HCT116 (cell line): ENCODE results near the gene METTL22. TPM values are rescaled to one million over a fixed set of nuclear protein-coding genes. Genes with fewer than 3 reads are reported as not detected.

Experiments used
- ATAC-seq: fragments of 200-7000 bp; cut with Tn5 transposase; 2 replicates; pipeline ENCODE4 v1.9.1; 2020; ENCODE audit warnings: mild to moderate bottlenecking, moderate library complexity
- BruUV-seq: library from RNA; stranded (reverse); fragments of 400-500 nt; replicated peaks from 2 replicates; lab custom pipeline; 2021; lab: Mats Ljungman, UMichigan
- CTCF ChIA-PET: fragments of 300-600 bp; sonication (Branson Sonifier 250); formaldehyde crosslinking; loops from one replicate; lab custom pipeline; 2021; ENCODE audit warnings: antibody characterized with exemption; lab: Charles Lee
- POLR2A ChIA-PET: fragments of 300-600, 350-600 bp; sonication (Branson Sonifier 250); formaldehyde crosslinking; loops from one replicate; lab custom pipeline; 2021; ENCODE audit warnings: antibody characterized with exemption; lab: Charles Lee
- RAD21 ChIA-PET, 2 experiments: fragments of 300-600 bp; sonication (Branson Sonifier 250); formaldehyde crosslinking; loops; one replicate each; lab custom pipeline; 2023; ENCODE audit warnings: low total read pairs in 2 of 2; ENCODE audit not compliant: uncharacterized antibody in 2 of 2, unreplicated experiment in 2 of 2, low non-redundant PET in 1 of 2; lab: Charles Lee
- DNase-seq: peaks from one replicate; pipeline ENCODE4 v3.0.0-alpha.2; 2010; ENCODE audit warnings: low read depth, low spot score
- H2AFZ ChIP-seq: fragments of 200-600 bp; shearing (Covaris generic), sonication (generic); 2 replicates; pipeline ENCODE4 v1.6.1; 2017; ENCODE audit warnings: low read depth, mixed run types, mixed read lengths, antibody characterized with exemption, low read length; ENCODE audit not compliant: poor library complexity, severe bottlenecking
- H3K27ac ChIP-seq: 2 replicates; pipeline ENCODE4 v1.5.1; 2012; ENCODE audit warnings: low read depth, low read length
- H3K27me3 ChIP-seq: fragments of 200-600 bp; sonication (generic); 2 replicates; pipeline ENCODE4 v1.6.1; 2016; ENCODE audit warnings: mixed run types, low read length, mixed read lengths; ENCODE audit not compliant: insufficient read depth
- H3K36me3 ChIP-seq, 2 experiments: fragments of 200-500 bp in 1 of 2; fragments of 200-600 bp in 1 of 2; sonication (Bioruptor generic) in 1 of 2; sonication (generic) in 1 of 2; 2 replicates each; pipeline versions ENCODE4 v1.5.1 to v1.6.1; 2014 to 2016; ENCODE audit warnings: low read length in 2 of 2, inconsistent platforms in 1 of 2, mixed read lengths in 1 of 2, mixed run types in 1 of 2; ENCODE audit not compliant: insufficient read depth in 2 of 2, control insufficient read depth in 1 of 2
- H3K4me1 ChIP-seq, 2 experiments: fragments of 200-600 bp in 1 of 2; sonication (generic) in 1 of 2; 2 replicates each; pipeline versions ENCODE4 v1.5.1 to v1.6.1; 2012 to 2017; ENCODE audit warnings: low read length in 2 of 2, inconsistent platforms in 1 of 2, mild to moderate bottlenecking in 1 of 2, mixed read lengths in 1 of 2, mixed run types in 1 of 2, moderate library complexity in 1 of 2; ENCODE audit not compliant: insufficient read depth in 2 of 2, control insufficient read depth in 1 of 2
- H3K4me2 ChIP-seq: fragments of 200-600 bp; sonication (generic); 2 replicates; pipeline ENCODE4 v1.6.1; 2017; ENCODE audit warnings: mixed run types, low read length, mixed read lengths
- H3K4me3 ChIP-seq, 2 experiments: fragments of 200-600 bp in 1 of 2; sonication (generic) in 1 of 2; replicated peaks in 1 of 2; 2 replicates each; pipeline ENCODE4 v1.5.1; 2011 to 2016; ENCODE audit warnings: low read length in 2 of 2, control low read depth in 1 of 2, low read depth in 1 of 2, mild to moderate bottlenecking in 1 of 2, mixed read lengths in 1 of 2, mixed run types in 1 of 2
- H3K79me2 ChIP-seq: fragments of 200-600 bp; sonication (generic); 2 replicates; pipeline ENCODE4 v1.6.1; 2017; ENCODE audit warnings: mild to moderate bottlenecking, mixed run types, low read length, moderate library complexity, mixed read lengths; ENCODE audit not compliant: insufficient read depth
- H3K9ac ChIP-seq: fragments of 200-600 bp; sonication (generic); 2 replicates; pipeline ENCODE4 v1.6.1; 2016; ENCODE audit warnings: low read length, mixed read lengths
- H3K9me2 ChIP-seq: fragments of 200-600 bp; sonication (generic), shearing (Covaris generic); 2 replicates; pipeline ENCODE4 v1.6.1; 2017; ENCODE audit warnings: mixed run types, mild to moderate bottlenecking, moderate library complexity; ENCODE audit not compliant: insufficient read depth
- H3K9me3 ChIP-seq, 2 experiments: fragments of 200-500 bp in 1 of 2; fragments of 200-600 bp in 1 of 2; sonication (Bioruptor generic) in 1 of 2; sonication (generic) in 1 of 2; 2 replicates each; pipeline ENCODE4 v1.6.1; 2014 to 2017; ENCODE audit warnings: low read length in 2 of 2, mixed read lengths in 2 of 2, inconsistent platforms in 1 of 2, low read depth in 1 of 2, mild to moderate bottlenecking in 1 of 2, mixed run types in 1 of 2, moderate library complexity in 1 of 2; ENCODE audit not compliant: control insufficient read depth in 1 of 2, insufficient read depth in 1 of 2
- H4K20me1 ChIP-seq: fragments of 200-600 bp; sonication (generic), shearing (Covaris generic); 2 replicates; pipeline ENCODE4 v1.6.1; 2017; ENCODE audit warnings: mixed run types, mild to moderate bottlenecking, moderate library complexity; ENCODE audit not compliant: insufficient read depth
- EGR1 ChIP-seq: IDR thresholded peaks from 2 replicates; pipeline ENCODE4 v1.6.1; 2012; ENCODE audit warnings: low read depth
- RAD21 ChIP-seq: IDR thresholded peaks from 2 replicates; pipeline ENCODE4 v1.6.1; 2012; ENCODE audit warnings: low read depth, mild to moderate bottlenecking
- REST ChIP-seq: IDR thresholded peaks from 2 replicates; pipeline ENCODE4 v1.6.1; 2012; ENCODE audit warnings: low read depth
- YY1 ChIP-seq: IDR thresholded peaks from 2 replicates; pipeline ENCODE4 v1.6.1; 2011; ENCODE audit warnings: low read length, low read depth, moderate library complexity, mild to moderate bottlenecking; ENCODE audit not compliant: insufficient replicate concordance; ENCODE audit errors: extremely low read depth
- ZFX ChIP-seq: fragments of 450-650 bp; IDR thresholded peaks from 2 replicates; pipeline ENCODE4 v1.6.1; 2017
- intact Hi-C: fragments of 100-400 bp; cut with micrococcal nuclease; formaldehyde crosslinking; loops from 2 replicates; pipeline ENCODE4 v1.10.0; 2022
- total RNA-seq: library from RNA; stranded (reverse); gene quantifications from one replicate; pipeline ENCODE4 v1.2.1, GENCODE V29; 2021; ENCODE audit not compliant: unreplicated experiment

METTL22 gene
- total RNA-seq, 1 experiment from 2014 or later = 33.3 TPM

GRCh38 chr16:8642146-8642545 is 20.6 kb downstream of the METTL22 start:
- POLR2A ChIA-PET = no interaction called here
- RAD21 ChIA-PET = no interaction called here
- no TSS peak for BruUV-seq
- intact Hi-C loops = no loop called here
- Histone ChIP-seq H3K9me3 (no peaks in the 10 kb centered on the region), H3K4me3 (no peak overlapping the region), H3K4me2 (no peak overlapping the region), H3K79me2 (no peaks in the 10 kb centered on the region), H3K9me2 (no peaks in the 10 kb centered on the region), H4K20me1 (no peaks in the 10 kb centered on the region), H2AFZ (no peak overlapping the region), H3K27ac (no peak overlapping the region), H3K27me3 (no peaks in the 10 kb centered on the region), H3K9ac (no peak overlapping the region), H3K36me3 (peaks cover 33 to 40% of the 10 kb centered on the region in 2 experiments; a peak in 3 of 4 replicates), H3K4me1 (no peaks in the 10 kb centered on the region)
- no peak for TF ChIP-seq EGR1
- no peak for TF ChIP-seq RAD21
- no peak for TF ChIP-seq REST
- no peak for TF ChIP-seq ZFX
- TF ChIP-seq YY1 = no peak
- CTCF ChIA-PET = no interaction called here
- ATAC-seq (no peak), DNase-seq (no peak)
